ENCODE results near the gene MYO3B. TPM values are rescaled to one million over a fixed set of nuclear protein-coding genes. Genes with fewer than 3 reads are reported as not detected.

Gene MYO3B
- total and polyA plus RNA-seq, 3 donors from 2014 or later: 1.4 to 3.5 (median 2.5) TPM

DNA sequence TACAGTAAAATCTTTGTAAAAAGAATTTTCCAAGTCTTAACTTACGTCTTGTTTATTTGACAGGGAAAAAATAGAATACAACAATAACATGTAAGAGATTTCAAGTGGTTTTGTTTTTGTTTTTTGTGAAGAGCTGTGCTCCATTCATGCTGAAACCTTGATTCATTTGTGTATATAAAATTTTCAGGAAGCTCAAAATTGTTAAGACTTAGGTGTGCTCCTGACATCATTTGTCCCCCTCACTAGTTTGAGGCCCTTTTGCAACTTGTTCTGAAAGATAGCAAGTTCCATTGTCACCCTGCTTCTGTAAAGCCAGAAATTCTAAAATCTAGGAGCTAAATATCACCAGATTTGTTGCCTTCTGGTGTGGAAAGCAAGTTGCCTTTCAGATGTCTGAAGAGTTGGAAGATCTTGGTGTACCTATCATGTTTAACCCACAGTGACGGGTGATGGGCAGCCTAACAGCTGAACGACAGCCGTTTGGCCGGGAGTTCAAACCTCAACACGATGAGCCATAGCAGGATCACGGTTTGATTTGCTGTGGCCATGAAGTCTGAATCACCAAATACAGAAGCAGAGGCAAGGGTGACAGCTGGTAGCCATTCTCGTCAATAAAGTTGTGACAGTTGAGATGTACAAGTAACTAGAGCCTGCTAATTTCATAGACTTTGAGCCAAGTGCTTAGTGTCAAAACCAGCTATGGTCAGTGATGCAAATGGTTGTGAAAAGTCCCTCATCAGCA lies 331.7 kb downstream of the MYO3B start:
- H3K27ac ChIP-seq: no peak overlapping the region
- no peak for DNase-seq
- H3K27me3 ChIP-seq: no peaks in the 10 kb centered on the region
- no peaks in the 10 kb centered on the region for H3K9me3 ChIP-seq
- no peaks in the 10 kb centered on the region for H3K36me3 ChIP-seq (ENCODE audit: low read depth, missing control alignments)
- H3K4me3 ChIP-seq: no peak overlapping the region
- H3K4me1 ChIP-seq: no peaks in the 10 kb centered on the region
- 86 to 92% methylated on average over 8 of the region's 8 CpGs for WGBS, 2 donors
- no peak for TF ChIP-seq POLR2A (IDR thresholded peaks at IDR 0.05)
- TF ChIP-seq, protein P1, sequence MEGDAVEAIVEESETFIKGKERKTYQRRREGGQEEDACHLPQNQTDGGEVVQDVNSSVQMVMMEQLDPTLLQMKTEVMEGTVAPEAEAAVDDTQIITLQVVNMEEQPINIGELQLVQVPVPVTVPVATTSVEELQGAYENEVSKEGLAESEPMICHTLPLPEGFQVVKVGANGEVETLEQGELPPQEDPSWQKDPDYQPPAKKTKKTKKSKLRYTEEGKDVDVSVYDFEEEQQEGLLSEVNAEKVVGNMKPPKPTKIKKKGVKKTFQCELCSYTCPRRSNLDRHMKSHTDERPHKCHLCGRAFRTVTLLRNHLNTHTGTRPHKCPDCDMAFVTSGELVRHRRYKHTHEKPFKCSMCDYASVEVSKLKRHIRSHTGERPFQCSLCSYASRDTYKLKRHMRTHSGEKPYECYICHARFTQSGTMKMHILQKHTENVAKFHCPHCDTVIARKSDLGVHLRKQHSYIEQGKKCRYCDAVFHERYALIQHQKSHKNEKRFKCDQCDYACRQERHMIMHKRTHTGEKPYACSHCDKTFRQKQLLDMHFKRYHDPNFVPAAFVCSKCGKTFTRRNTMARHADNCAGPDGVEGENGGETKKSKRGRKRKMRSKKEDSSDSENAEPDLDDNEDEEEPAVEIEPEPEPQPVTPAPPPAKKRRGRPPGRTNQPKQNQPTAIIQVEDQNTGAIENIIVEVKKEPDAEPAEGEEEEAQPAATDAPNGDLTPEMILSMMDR (IDR thresholded peaks at IDR 0.05): no peak
- intact Hi-C loops (cut with DNase I; ENCODE audit: low total_unique reads): no loop called here

DNA sequence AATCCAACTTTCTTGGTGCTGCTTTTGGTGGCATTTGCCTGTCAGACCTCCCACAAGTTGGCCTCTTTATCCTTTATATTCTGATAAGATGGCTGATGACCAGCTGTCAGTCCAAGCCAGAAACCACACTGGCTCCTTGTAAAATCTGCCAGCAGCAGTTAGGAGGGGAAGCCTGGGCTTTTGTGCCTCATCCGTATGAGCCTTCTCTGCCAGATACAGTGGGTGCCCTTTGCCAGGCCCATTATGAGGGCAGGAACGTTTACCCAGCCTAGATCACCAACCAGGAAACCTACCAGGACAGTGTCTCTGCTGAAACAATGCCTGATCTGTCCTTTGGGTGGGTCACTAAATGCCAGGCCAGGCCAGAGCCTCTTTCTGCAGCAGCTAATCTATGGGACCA lies 334.3 kb downstream of the MYO3B start:
- H3K36me3 ChIP-seq (ENCODE audit: low read depth, missing control alignments): no peaks in the 10 kb centered on the region
- no peak overlapping the region for H3K4me3 ChIP-seq
- no peaks in the 10 kb centered on the region for H3K4me1 ChIP-seq
- TF ChIP-seq, protein P1 (IDR thresholded peaks at IDR 0.05): no peak
- TF ChIP-seq POLR2A (IDR thresholded peaks at IDR 0.05): no peak
- H3K9me3 ChIP-seq: no peaks in the 10 kb centered on the region
- DNase-seq: peak; percentile 17
- intact Hi-C loops (cut with DNase I; ENCODE audit: low total_unique reads): no loop called here
- no peak overlapping the region for H3K27ac ChIP-seq
- H3K27me3 ChIP-seq: no peaks in the 10 kb centered on the region
- 64 to 94% methylated on average over 2 of the region's 2 CpGs for WGBS, 2 donors

DNA sequence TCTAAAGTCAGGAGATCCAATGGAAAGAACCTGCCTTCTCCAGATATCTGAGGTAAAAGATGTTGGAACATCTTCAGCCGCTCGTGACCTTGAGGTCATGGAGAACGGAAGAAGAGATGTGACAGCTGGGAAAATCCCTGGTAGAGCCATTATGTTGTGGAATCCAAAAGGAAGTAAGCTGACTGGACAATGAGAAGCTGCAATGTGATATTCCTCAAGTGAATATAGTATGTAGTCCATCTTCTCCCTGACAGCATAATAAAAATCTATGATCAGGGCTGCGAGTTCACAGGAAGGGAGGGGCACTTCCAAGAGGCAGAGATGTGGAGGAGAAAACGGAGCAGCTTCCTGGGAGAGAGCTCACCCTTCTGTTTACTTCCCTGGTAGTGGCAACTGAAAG lies 336.2 kb downstream of the MYO3B start:
- Histone ChIP-seq H3K36me3 (ENCODE audit: low read depth, missing control alignments) (no peaks in the 10 kb centered on the region), H3K27ac (no peak overlapping the region), H3K27me3 (no peaks in the 10 kb centered on the region), H3K4me3 (no peak overlapping the region), H3K4me1 (no peaks in the 10 kb centered on the region), H3K9me3 (no peaks in the 10 kb centered on the region)
- no peak for TF ChIP-seq POLR2A (IDR thresholded peaks at IDR 0.05)
- TF ChIP-seq, protein P1 (IDR thresholded peaks at IDR 0.05): no peak
- WGBS, 2 donors: 47 to 53% methylated on average over 5 of the region's 5 CpGs
- intact Hi-C loops (cut with DNase I; ENCODE audit: low total_unique reads): no loop called here
- DNase-seq: no peak

DNA sequence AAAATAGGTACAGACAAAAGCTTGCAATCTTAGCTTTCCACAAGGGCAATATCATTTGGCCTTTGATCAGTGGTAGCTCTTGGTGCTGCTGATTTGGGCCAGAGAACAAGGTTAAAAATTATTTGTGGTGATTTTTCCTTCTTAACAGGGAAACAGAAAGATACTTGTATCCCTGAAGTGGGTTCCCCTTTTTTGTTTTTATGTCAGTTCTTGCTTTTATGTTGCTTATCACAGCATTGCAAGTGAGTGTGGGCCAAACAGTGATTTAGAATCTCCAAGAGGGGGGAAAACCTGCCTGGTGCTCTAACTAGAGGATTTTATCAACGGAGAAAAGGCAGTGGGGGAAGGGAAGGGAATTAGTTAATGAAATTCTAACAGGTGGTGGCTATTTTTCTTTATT lies 339.6 kb downstream of the MYO3B start:
- WGBS, 2 donors: 62 to 67% methylated on average over 1 of the region's 1 CpG

More for the DNA sequence above, 339.6 kb downstream of the MYO3B start:
- H3K4me3 ChIP-seq: no peak overlapping the region
- TF ChIP-seq, protein P1 (IDR thresholded peaks at IDR 0.05): no peak
- no peak for TF ChIP-seq POLR2A (IDR thresholded peaks at IDR 0.05)
- intact Hi-C loops (cut with DNase I; ENCODE audit: low total_unique reads): no loop called here
- H3K36me3 ChIP-seq (ENCODE audit: low read depth, missing control alignments): no peaks in the 10 kb centered on the region
- no peak for DNase-seq
- H3K27me3 ChIP-seq: no peaks in the 10 kb centered on the region
- no peaks in the 10 kb centered on the region for H3K4me1 ChIP-seq
- H3K9me3 ChIP-seq: no peaks in the 10 kb centered on the region
- no peak overlapping the region for H3K27ac ChIP-seq
